Subcutaneous adipose tissue (tissue), 4 donors: ENCODE measurements around the gene MPST. TPM values are rescaled to one million over a fixed set of nuclear protein-coding genes. Genes with fewer than 3 reads are reported as not detected.

Source experiments
- total RNA-seq, 4 donors: library from RNA; depleted of rRNA; stranded (reverse); fragments of >200 nt; gene quantifications; one replicate each; pipeline ENCODE4 v1.1.0, GENCODE V29; 2016
- TF ChIP-seq, protein P1 (sequence below): fragments of 450-650 bp; IDR thresholded peaks from one replicate; pipeline ENCODE4 v1.5.1; 2016; ENCODE audit warnings: low read depth, mild to moderate bottlenecking, control low read depth, antibody characterized with exemption, moderate library complexity

Gene MPST
- total RNA-seq, 4 donors from 2014 or later, result 61.1 to 320 (median 149) TPM

DNA sequence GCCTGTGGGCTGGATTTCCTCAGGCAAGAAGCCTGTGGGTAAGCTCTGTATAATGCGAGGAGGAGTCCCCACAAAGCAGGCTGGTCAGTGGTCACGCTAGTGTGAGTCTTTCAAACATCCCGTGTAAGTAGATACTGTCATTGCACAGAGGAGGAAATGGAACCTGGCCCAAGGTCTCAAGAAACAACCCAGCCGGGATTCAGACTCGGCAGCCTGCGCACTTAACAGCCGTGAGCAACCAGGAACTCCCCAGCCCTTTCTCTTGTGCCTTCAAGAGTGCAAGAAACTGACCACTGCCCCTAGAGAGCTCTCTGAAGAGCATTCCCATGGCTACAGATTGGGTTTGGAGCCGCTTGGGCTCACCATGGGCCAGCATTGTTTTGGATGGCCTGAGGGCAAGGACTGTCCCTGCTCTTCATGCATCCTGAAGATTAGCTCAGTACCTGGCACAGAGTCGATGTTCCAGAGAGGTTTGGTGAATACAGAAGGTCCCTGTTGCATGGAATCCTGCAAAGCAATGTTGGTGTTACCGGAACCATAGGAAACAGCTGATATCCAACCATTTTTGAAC is 6.0 kb downstream of the MPST start:
- TF ChIP-seq, protein P1, sequence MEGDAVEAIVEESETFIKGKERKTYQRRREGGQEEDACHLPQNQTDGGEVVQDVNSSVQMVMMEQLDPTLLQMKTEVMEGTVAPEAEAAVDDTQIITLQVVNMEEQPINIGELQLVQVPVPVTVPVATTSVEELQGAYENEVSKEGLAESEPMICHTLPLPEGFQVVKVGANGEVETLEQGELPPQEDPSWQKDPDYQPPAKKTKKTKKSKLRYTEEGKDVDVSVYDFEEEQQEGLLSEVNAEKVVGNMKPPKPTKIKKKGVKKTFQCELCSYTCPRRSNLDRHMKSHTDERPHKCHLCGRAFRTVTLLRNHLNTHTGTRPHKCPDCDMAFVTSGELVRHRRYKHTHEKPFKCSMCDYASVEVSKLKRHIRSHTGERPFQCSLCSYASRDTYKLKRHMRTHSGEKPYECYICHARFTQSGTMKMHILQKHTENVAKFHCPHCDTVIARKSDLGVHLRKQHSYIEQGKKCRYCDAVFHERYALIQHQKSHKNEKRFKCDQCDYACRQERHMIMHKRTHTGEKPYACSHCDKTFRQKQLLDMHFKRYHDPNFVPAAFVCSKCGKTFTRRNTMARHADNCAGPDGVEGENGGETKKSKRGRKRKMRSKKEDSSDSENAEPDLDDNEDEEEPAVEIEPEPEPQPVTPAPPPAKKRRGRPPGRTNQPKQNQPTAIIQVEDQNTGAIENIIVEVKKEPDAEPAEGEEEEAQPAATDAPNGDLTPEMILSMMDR, result no peak

DNA sequence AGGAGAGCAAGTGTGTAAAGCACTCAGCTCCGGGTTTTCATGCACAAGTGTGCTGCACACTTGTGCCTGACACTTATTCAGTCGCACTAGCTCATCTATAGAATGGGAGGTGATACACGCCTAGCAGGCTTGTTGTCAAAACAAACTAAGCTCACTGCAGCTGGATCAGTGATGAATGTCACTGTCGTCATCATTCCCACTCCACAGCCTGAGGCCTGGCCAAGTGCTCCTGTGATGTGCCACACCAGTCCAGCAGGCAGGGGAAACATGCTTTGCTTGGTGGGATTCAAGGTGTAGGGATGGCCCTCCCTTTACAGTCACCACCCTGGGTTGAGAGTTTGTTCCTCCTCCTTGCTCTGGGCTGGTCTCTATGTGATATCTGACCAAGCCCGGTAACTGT is 6.8 kb downstream of the MPST start:
- TF ChIP-seq, protein P1, result no peak

DNA sequence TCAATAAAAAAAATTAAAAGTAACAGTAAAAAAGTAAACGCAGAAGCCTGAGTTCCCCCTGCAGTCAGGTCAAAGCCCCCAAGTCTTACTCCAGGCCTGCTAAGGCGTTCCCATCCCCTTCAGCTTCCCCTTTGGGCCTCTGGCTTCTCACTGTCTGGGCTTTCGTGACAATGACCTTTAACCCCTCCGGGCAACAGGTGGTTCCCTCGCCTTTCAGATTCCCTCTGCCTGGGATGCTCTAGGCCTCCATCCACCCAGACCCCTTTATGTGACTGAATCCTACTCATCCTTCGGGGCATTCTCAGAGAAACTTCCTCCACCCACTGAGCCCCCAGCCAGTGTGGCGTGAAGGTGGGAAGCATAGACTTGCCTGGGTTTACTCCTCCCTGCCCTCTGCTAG is 8.0 kb downstream of the MPST start:
- TF ChIP-seq, protein P1, result no peak

DNA sequence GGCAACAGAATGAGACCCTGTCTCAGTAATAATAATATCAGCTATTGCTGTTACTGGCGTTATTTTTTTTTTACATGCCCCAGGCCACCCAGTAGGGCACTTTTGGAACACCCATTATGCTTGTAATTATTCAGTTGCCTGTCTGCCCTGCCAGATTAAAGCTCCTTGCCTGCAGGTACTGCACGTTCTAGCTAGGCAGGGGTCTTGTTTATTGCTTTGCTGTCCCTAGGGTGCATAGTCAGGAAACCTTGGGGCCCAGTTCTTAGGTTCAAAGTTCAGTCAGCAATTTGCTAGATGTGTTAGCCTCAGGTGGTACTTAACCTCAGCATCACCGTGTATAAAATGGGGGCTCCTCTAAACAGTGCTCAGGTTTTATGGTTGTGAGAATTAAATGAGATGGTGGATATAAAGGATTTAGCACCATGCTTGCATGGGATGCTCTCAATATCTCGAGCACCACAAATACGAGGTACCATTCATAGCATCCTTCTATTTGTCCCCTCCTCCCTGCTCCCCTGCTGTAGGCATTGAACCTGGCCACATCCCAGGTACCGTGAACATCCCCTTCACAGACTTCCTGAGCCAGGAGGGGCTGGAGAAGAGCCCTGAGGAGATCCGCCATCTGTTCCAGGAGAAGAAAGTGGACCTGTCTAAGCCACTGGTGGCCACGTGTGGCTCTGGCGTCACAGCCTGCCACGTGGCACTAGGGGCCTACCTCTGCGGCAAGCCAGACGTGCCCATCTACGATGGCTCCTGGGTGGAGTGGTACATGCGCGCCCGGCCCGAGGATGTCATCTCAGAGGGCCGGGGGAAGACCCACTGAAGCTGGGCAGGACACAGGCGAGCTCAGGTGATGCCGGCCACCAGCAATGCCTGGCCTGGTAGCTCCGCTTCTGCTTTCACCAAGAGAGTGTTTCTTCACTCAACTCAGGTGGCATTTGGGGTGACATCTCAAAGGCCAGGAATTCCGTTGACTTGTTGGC is 9.4 kb downstream of the MPST start:
- TF ChIP-seq, protein P1, result no peak

DNA sequence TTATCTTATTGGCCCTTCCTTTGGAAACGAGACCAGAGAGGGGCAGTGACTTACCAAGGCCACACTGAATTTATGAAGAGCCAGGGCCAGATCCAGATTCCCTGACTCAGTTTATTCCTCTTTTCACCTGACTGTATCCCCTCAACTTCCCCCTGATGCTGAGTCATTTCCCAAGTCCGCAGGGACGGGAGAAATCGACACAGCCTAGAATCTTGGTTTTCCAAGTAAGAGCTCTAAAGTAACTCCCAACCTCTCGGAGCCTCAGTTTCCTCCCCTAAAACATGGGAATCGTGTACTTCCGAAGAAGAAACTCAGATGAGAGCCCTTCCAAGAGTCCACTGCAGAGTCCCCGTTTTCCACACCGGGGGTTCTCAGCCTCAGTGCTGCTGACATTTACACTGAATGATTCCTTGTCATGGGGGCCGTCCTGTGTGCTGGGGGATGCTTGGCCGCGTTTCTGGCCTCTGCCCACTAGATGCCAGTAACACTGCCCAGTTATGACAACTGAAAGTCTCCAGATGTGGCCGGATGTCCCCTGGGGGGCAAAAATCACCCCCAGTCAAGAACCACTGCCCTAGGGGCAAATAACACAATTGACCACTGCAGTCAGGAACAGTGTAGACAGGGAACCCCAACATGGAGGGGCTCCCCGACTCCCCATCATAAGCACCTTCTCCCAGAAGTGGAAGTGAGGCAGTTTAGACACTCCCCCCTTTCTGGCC is 11.2 kb downstream of the MPST start:
- TF ChIP-seq, protein P1, result no peak

DNA sequence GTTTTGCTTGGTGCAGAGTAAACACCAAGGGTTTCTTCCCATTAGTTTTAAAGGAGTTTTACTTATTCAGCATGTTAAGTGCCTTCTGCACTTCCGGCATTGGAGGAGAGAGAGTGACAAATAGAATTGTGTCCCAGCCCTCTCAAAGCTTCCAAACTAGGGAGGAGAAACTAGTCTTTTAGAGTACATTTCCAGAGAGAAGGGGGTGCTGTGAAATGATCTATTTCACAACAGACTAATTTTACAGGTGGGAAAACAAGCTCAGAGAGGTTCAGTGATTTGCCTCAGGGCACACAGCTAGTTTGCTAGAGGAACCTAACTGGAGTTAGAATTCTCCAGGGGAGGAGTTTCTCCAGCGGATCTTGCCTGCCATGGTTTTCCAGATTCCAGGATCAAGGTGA is 12.6 kb downstream of the MPST start:
- TF ChIP-seq, protein P1, result no peak
